Activated naive CD4-positive, alpha-beta T cell treated with anti-CD3 and anti-CD28 coated beads for 36 hours (primary cell): ENCODE measurements around the gene GULP1. TPM values are rescaled to one million over a fixed set of nuclear protein-coding genes. Genes with fewer than 3 reads are reported as not detected.
"Not testable (repeated sequence)": the region's sequence is repeated elsewhere in the genome, so short reads cannot be mapped to it uniquely, and the experiment has no call there.

ENCODE experiments used
- CTCF ChIA-PET: fragments of 350-600 bp; sonication (Branson Sonifier 250); formaldehyde crosslinking; loops from one replicate; lab custom pipeline; 2021; ENCODE audit warnings: antibody characterized with exemption; lab: Charles Lee
- DNase-seq: peaks from one replicate; pipeline ENCODE4 v3.0.0-alpha.2; 2020
- H3K27ac Mint-ChIP-seq: one replicate; pipeline ENCODE4 v1.8.0; 2021; ENCODE audit warnings: mild to moderate bottlenecking, mixed read lengths
- H3K27me3 Mint-ChIP-seq: one replicate; pipeline ENCODE4 v1.8.0; 2021; ENCODE audit warnings: low read depth, mixed read lengths
- H3K36me3 Mint-ChIP-seq: one replicate; pipeline ENCODE4 v1.8.0; 2021; ENCODE audit warnings: low read depth, mixed read lengths
- H3K4me1 Mint-ChIP-seq: one replicate; pipeline ENCODE4 v1.8.0; 2021; ENCODE audit warnings: low read depth, mixed read lengths
- H3K4me3 Mint-ChIP-seq: one replicate; pipeline ENCODE4 v1.8.0; 2021; ENCODE audit warnings: mild to moderate bottlenecking, moderate library complexity, mixed read lengths
- H3K9me3 Mint-ChIP-seq: one replicate; pipeline ENCODE4 v1.8.0; 2021; ENCODE audit warnings: mixed read lengths
- intact Hi-C: fragments of 100-400 bp; cut with micrococcal nuclease; formaldehyde crosslinking; loops from one replicate; pipeline ENCODE4 v1.15.1; 2023
- total RNA-seq, 2 experiments: library from RNA; stranded (reverse); gene quantifications; one replicate each; pipeline ENCODE4 v1.2.3, GENCODE V29; 2021

The GULP1 gene
- total RNA-seq, 2 experiments from 2014 or later = not detected

GRCh38 chr2:188450732-188451483 is 159.2 kb downstream of the GULP1 start:
- intact Hi-C loops = no loop called here
- no peak for DNase-seq
- Mint-ChIP-seq H3K4me1 (no peaks in the 10 kb centered on the region), H3K27me3 (peaks cover 6% of the 10 kb centered on the region), H3K9me3 (no peaks in the 10 kb centered on the region), H3K27ac (no peak overlapping the region), H3K4me3 (no peak overlapping the region), H3K36me3 (no peaks in the 10 kb centered on the region)
- CTCF ChIA-PET = no interaction called here

DNA sequence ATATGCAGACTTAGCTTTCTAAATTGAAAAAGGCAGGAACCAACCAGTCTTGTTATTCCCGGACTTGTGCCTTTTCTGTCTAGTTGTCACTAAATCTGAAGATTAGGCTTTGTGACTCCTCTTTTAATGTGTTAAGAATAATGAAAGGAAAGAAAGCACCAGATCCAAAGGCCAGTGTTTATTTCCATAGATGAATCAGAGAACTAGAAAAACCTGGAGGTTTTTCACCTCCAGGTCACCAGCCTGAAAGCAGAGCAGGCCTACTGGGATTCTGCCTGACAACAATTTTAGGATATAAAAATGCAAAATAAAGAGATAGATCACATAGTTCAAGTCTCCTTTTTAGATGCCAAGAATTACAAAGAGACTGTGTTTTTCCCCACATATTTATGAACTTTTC is 160.4 kb downstream of the GULP1 start:
- Mint-ChIP-seq H3K4me1 (no peaks in the 10 kb centered on the region), H3K27me3 (peaks cover 6% of the 10 kb centered on the region), H3K4me3 (no peak overlapping the region), H3K27ac (no peak overlapping the region), H3K9me3 (no peaks in the 10 kb centered on the region), H3K36me3 (no peaks in the 10 kb centered on the region)
- no peak for DNase-seq
- CTCF ChIA-PET = no interaction called here
- intact Hi-C loops = no loop called here

DNA sequence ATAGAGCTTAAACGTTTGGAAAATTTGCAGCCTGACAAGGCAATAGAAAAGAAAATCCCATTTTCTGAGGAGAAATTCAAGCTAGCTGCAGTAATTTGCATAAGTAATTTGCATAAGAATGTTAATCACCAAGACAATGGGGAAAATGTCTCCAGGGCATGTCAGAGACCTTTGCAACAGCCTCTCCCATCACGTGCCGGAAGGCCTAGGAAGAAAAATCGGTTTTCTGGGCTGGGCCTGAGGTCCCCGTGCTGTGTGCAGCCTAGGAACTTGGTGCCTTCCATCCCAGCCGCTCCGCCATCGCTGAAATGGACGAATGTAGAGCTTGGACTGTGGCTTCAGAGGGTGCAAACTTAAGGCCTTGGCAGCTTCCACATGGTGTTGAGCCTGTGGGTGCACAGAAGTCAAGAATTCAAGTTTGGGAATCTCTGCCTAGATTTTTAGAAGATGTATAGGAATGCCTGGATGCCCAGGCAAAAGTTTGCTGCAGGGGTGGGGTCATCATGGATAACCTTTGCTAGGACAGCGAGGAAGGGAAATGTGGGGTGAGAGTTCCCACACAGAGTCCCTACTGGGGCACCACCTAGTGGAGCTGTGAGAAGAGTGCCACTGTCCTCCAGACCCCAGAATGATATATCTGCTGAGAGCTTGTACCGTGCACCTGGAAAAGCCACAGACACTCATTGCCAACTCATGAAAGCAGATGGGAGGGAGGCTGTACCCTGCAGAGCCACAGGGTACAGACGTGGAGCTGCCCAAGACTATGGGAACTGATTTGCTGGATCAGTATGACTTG is 164.6 kb downstream of the GULP1 start:
- H3K36me3 Mint-ChIP-seq = no peaks in the 10 kb centered on the region
- no peak for DNase-seq
- intact Hi-C loops = no loop called here
- peaks cover 5% of the 10 kb centered on the region for H3K27me3 Mint-ChIP-seq
- H3K9me3 Mint-ChIP-seq = no peaks in the 10 kb centered on the region
- no peaks in the 10 kb centered on the region for H3K4me1 Mint-ChIP-seq
- no peak overlapping the region for H3K4me3 Mint-ChIP-seq
- no peak overlapping the region for H3K27ac Mint-ChIP-seq
- CTCF ChIA-PET = no interaction called here

GRCh38 chr2:188459061-188459460 is 167.4 kb downstream of the GULP1 start:
- Mint-ChIP-seq H3K4me1 (no peaks in the 10 kb centered on the region), H3K4me3 (no peak overlapping the region), H3K27ac (no peak overlapping the region), H3K9me3 (no peaks in the 10 kb centered on the region), H3K27me3 (peaks cover 5% of the 10 kb centered on the region), H3K36me3 (no peaks in the 10 kb centered on the region)
- CTCF ChIA-PET = no interaction called here
- DNase-seq = no peak
- intact Hi-C loops = no loop called here

- H3K9me3 Mint-ChIP-seq, H3K36me3 Mint-ChIP-seq, H3K4me1 Mint-ChIP-seq, H3K27me3 Mint-ChIP-seq, H3K27ac Mint-ChIP-seq, intact Hi-C loops, DNase-seq, H3K4me3 Mint-ChIP-seq: not testable (repeated sequence)
- CTCF ChIA-PET = interaction anchor here (0.6 kb wide), 1 partner anchor 1683 kb away, joined by 3 read pairs; no protein-coding TSS in a partner anchor
Observed at GRCh38 chr2:188466078-188466477, 174.4 kb downstream of the GULP1 start.

GRCh38 chr2:188466761-188467160 is 175.1 kb downstream of the GULP1 start:
- H3K27me3 Mint-ChIP-seq = peaks cover 2% of the 10 kb centered on the region
- H3K4me3 Mint-ChIP-seq = no peak overlapping the region
- no peak for DNase-seq
- H3K4me1 Mint-ChIP-seq = no peaks in the 10 kb centered on the region
- intact Hi-C loops = no loop called here
- H3K36me3 Mint-ChIP-seq = no peaks in the 10 kb centered on the region
- CTCF ChIA-PET = no interaction called here
- H3K9me3 Mint-ChIP-seq = no peaks in the 10 kb centered on the region
- no peak overlapping the region for H3K27ac Mint-ChIP-seq

GRCh38 chr2:188471166-188471565 is 179.5 kb downstream of the GULP1 start:
- CTCF ChIA-PET = no interaction called here
- no peak overlapping the region for H3K4me3 Mint-ChIP-seq
- H3K27ac Mint-ChIP-seq = no peak overlapping the region
- H3K36me3 Mint-ChIP-seq = no peaks in the 10 kb centered on the region
- H3K9me3 Mint-ChIP-seq = no peaks in the 10 kb centered on the region
- peaks cover 5% of the 10 kb centered on the region for H3K27me3 Mint-ChIP-seq
- intact Hi-C loops = no loop called here
- H3K4me1 Mint-ChIP-seq = no peaks in the 10 kb centered on the region
- no peak for DNase-seq

- Mint-ChIP-seq H3K27ac (no peak overlapping the region), H3K36me3 (no peaks in the 10 kb centered on the region), H3K9me3 (no peaks in the 10 kb centered on the region), H3K4me1 (no peaks in the 10 kb centered on the region), H3K4me3 (no peak overlapping the region), H3K27me3 (peaks cover 3% of the 10 kb centered on the region)
- no peak for DNase-seq
- CTCF ChIA-PET = no interaction called here
- intact Hi-C loops = no loop called here
Observed at GRCh38 chr2:188473306-188473705, 181.6 kb downstream of the GULP1 start.

GRCh38 chr2:188474316-188474715 is 182.6 kb downstream of the GULP1 start:
- CTCF ChIA-PET = no interaction called here
- Mint-ChIP-seq H3K4me3 (no peak overlapping the region), H3K36me3 (no peaks in the 10 kb centered on the region), H3K27ac (no peak overlapping the region), H3K9me3 (no peaks in the 10 kb centered on the region), H3K4me1 (no peaks in the 10 kb centered on the region), H3K27me3 (peaks cover 3% of the 10 kb centered on the region)
- intact Hi-C loops = no loop called here
- DNase-seq = no peak

- intact Hi-C loops = no loop called here
- Mint-ChIP-seq H3K27me3 (peaks cover 3% of the 10 kb centered on the region), H3K9me3 (no peaks in the 10 kb centered on the region), H3K4me1 (no peaks in the 10 kb centered on the region), H3K4me3 (no peak overlapping the region), H3K27ac (no peak overlapping the region), H3K36me3 (no peaks in the 10 kb centered on the region)
- CTCF ChIA-PET = no interaction called here
- no peak for DNase-seq
Observed at GRCh38 chr2:188475945-188476344, 184.3 kb downstream of the GULP1 start.

- H3K27ac Mint-ChIP-seq = no peak overlapping the region
- CTCF ChIA-PET = no interaction called here
Observed at GRCh38 chr2:188477564-188478103, 186.0 kb downstream of the GULP1 start.

DNA sequence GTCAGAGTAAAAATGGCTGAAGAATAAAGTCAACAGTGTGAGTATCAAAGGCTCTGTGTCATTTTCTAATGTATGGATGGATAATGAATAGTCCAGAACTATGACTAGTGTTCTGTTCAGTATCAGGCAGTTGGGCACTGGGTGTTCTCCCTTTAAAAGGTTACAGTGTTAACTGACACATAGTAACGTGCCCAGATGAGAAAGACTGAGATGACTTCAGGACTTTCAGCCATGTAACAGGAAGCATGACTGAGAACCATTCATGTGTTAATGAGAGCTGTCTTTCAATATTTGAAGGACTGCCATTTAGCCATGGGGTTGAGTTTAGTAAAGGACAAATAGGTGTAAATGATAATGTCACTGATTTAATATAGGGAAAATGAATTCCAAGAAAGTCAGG is 187.1 kb downstream of the GULP1 start:
- no peak for DNase-seq
- Mint-ChIP-seq H3K36me3 (no peaks in the 10 kb centered on the region), H3K27ac (no peak overlapping the region), H3K4me1 (no peaks in the 10 kb centered on the region), H3K9me3 (no peaks in the 10 kb centered on the region), H3K27me3 (peaks cover 3% of the 10 kb centered on the region), H3K4me3 (no peak overlapping the region)
- CTCF ChIA-PET = no interaction called here
- intact Hi-C loops = no loop called here

More at GRCh38 chr2:188477564-188478103, 186.0 kb downstream of the GULP1 start:
- intact Hi-C loops = no loop called here
- H3K27me3 Mint-ChIP-seq = peaks cover 3% of the 10 kb centered on the region
- H3K9me3 Mint-ChIP-seq = no peaks in the 10 kb centered on the region
- H3K4me1 Mint-ChIP-seq = no peaks in the 10 kb centered on the region
- H3K36me3 Mint-ChIP-seq = no peaks in the 10 kb centered on the region
- H3K4me3 Mint-ChIP-seq = no peak overlapping the region
- no peak for DNase-seq
